Hematopoietic multipotent progenitor cell treated with erythropoietin and hydrocortisone succinate and interleukin-3 and kit ligand, for 17 days (in vitro differentiated cells): Measurements from ENCODE around the gene SYTL3.
"Not testable (repeated sequence)": the region's sequence is repeated elsewhere in the genome, so short reads cannot be mapped to it uniquely, and the experiment has no call there.

Source experiments
- DNase-seq: peaks from one replicate; pipeline ENCODE4 v3.0.0-alpha.2; 2015; ENCODE audit warnings: low spot score

The SYTL3 gene

GRCh38 chr6:158639056-158639455 lies 10.8 kb upstream of the SYTL3 start:
- no peak for DNase-seq

GRCh38 chr6:158640519-158640918 lies 9.3 kb upstream of the SYTL3 start:
- no peak for DNase-seq

GRCh38 chr6:158642097-158642601 lies 7.7 kb upstream of the SYTL3 start:
- no peak for DNase-seq

GRCh38 chr6:158643836-158644230 lies 6.0 kb upstream of the SYTL3 start:
- no peak for DNase-seq

- peak; percentile 87 for DNase-seq
Measured at GRCh38 chr6:158644231-158645063, 5.4 kb upstream of the SYTL3 start, which contains the start of gene DYNLT1. DYNLT1 (minus strand) TSS chr6:158644743; CDS start chr6:158644708, 35 bp downstream.

- no peak for DNase-seq
Measured at GRCh38 chr6:158645064-158646022, 4.5 kb upstream of the SYTL3 start.

GRCh38 chr6:158646023-158646910 lies 3.6 kb upstream of the SYTL3 start:
- DNase-seq: no peak

GRCh38 chr6:158647501-158647900 lies 2.4 kb upstream of the SYTL3 start:
- DNase-seq: no peak

- DNase-seq: no peak
Measured at GRCh38 chr6:158648682-158649131, 1.1 kb upstream of the SYTL3 start.

- not testable (repeated sequence) for DNase-seq
Measured at GRCh38 chr6:158651981-158652737, 2.3 kb downstream of the SYTL3 start.

- no peak for DNase-seq
Measured at GRCh38 chr6:158653577-158654354, 3.9 kb downstream of the SYTL3 start.

- DNase-seq: no peak
Measured at GRCh38 chr6:158654498-158654897, 4.6 kb downstream of the SYTL3 start.

GRCh38 chr6:158654960-158655489 lies 5.2 kb downstream of the SYTL3 start:
- DNase-seq: no peak

GRCh38 chr6:158655569-158656450 lies 6.0 kb downstream of the SYTL3 start:
- DNase-seq: no peak

GRCh38 chr6:158656986-158657385 lies 7.1 kb downstream of the SYTL3 start:
- not testable (repeated sequence) for DNase-seq

- no peak for DNase-seq
Measured at GRCh38 chr6:158660333-158660754, 10.5 kb downstream of the SYTL3 start.

- DNase-seq: no peak
Measured at GRCh38 chr6:158661156-158661685, 11.4 kb downstream of the SYTL3 start.

GRCh38 chr6:158662607-158662953 lies 12.7 kb downstream of the SYTL3 start:
- no peak for DNase-seq
